ENCODE measurements around the gene HPGDS. TPM values are rescaled to one million over a fixed set of nuclear protein-coding genes. Genes with fewer than 3 reads are reported as not detected.

Gene HPGDS
- total and polyA plus RNA-seq, 2 donors (not counting 1 experiment from before 2014, with no cell fraction given): not detected

DNA sequence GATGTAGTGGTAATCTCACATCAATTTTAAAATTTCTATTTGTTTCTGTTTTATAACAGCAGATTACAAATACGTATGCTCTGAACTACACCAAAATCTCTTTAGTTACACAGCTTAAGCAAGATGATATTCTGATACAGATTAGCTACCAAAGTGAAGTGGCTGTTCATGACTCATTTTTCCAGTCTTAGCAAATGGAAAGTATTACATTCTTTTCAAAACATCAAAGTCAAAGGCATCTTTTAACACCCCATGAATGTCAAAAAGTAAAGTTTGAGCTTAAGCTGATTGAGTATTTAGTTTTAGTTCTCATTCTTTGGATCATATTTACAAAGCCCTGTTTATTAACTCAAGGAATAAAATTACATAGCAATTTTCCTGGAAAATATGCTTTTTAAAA lies 6.6 kb upstream of the HPGDS start:
- Histone ChIP-seq H3K27me3 (replicated peaks in 1 of 4; ENCODE audit: control extremely low read depth in 1 of 4, control insufficient read depth in 3 of 4, insufficient read depth in 4 of 4, low read length in 3 of 4) (peaks cover 0 to 10% (median 0%) of the 10 kb centered on the region in 4 experiments), H3K4me3 (ENCODE audit: control extremely low read depth in 1 of 5, extremely low read depth in 1 of 5, insufficient read depth in 1 of 5, low read depth in 2 of 5, low read length in 4 of 5) (no peak overlapping the region), H3K4me1 (ENCODE audit: control insufficient read depth in 2 of 2, insufficient read depth in 2 of 2, low read length in 2 of 2) (no peaks in the 10 kb centered on the region), H3K79me2 (ENCODE audit: control insufficient read depth, insufficient read depth, low read length) (no peaks in the 10 kb centered on the region), H4K20me1 (ENCODE audit: control insufficient read depth, insufficient read depth, low read length, poor library complexity, severe bottlenecking) (no peaks in the 10 kb centered on the region), H3K9ac (ENCODE audit: low read length) (no peak overlapping the region), H2AFZ (ENCODE audit: insufficient read depth, low read depth, low read length, poor library complexity, severe bottlenecking) (no peak overlapping the region), H3K36me3 (replicated peaks in 1 of 2; ENCODE audit: control extremely low read depth in 1 of 2, control insufficient read depth in 1 of 2, extremely low read depth in 1 of 2, insufficient read depth in 2 of 2, low read length in 1 of 2) (no peaks in the 10 kb centered on the region), H3K9me3 (ENCODE audit: control extremely low read depth in 1 of 3, control insufficient read depth in 2 of 3, insufficient read depth in 1 of 3, low read length in 2 of 3) (no peaks in the 10 kb centered on the region), H3K4me2 (replicated peaks; ENCODE audit: low read depth, low read length, poor library complexity, severe bottlenecking) (no peak overlapping the region), H3K27ac (ENCODE audit: low read length in 2 of 2) (no peak overlapping the region)
- H3K27ac Mint-ChIP-seq: no peak overlapping the region
- peaks cover 31% of the 10 kb centered on the region for H3K27me3 Mint-ChIP-seq
- no peaks in the 10 kb centered on the region for H3K9me3 Mint-ChIP-seq (ENCODE audit: insufficient read depth)
- ChIA-PET CTCF (no interaction called here), POLR2A (no interaction called here)
- no peak for ATAC-seq (ENCODE audit: low read depth)
- peaks cover 2% of the 10 kb centered on the region for H3K4me1 Mint-ChIP-seq
- TF ChIP-seq, protein P1, sequence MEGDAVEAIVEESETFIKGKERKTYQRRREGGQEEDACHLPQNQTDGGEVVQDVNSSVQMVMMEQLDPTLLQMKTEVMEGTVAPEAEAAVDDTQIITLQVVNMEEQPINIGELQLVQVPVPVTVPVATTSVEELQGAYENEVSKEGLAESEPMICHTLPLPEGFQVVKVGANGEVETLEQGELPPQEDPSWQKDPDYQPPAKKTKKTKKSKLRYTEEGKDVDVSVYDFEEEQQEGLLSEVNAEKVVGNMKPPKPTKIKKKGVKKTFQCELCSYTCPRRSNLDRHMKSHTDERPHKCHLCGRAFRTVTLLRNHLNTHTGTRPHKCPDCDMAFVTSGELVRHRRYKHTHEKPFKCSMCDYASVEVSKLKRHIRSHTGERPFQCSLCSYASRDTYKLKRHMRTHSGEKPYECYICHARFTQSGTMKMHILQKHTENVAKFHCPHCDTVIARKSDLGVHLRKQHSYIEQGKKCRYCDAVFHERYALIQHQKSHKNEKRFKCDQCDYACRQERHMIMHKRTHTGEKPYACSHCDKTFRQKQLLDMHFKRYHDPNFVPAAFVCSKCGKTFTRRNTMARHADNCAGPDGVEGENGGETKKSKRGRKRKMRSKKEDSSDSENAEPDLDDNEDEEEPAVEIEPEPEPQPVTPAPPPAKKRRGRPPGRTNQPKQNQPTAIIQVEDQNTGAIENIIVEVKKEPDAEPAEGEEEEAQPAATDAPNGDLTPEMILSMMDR (IDR thresholded peaks at IDR 0.05): no peak
- no peak for TF ChIP-seq EZH2 (IDR thresholded peaks at IDR 0.05; ENCODE audit: borderline replicate concordance, insufficient read depth, low read depth, low read length, poor library complexity, severe bottlenecking)
- no peak overlapping the region for H3K4me3 Mint-ChIP-seq
- intact Hi-C loops (cut with micrococcal nuclease): no loop called here
- no CpG with 5 or more reads among the region's 1 CpG for WGBS (ENCODE audit: insufficient coverage)
- no peak for DNase-seq

DNA sequence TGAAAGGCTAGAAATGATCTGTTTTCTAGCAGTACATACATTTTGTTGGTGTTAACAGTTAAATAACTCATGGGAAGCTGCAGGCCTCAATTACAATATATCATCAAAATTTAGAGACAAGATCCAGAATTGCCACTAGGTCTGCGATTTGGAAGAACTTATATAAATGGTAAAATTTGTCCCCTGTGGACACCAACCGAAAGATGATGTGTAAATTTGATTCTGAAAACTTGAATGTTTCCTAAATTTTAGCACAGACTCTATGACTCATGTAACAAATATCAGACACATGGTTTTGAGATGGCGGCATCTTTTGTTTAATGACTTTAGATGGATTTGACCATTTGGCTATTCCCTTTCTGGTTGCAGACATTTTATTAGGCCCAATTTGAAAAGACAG lies 6.0 kb upstream of the HPGDS start:
- Histone ChIP-seq H3K27me3 (replicated peaks in 1 of 4; ENCODE audit: control extremely low read depth in 1 of 4, control insufficient read depth in 3 of 4, insufficient read depth in 4 of 4, low read length in 3 of 4) (peaks cover 0 to 10% (median 0%) of the 10 kb centered on the region in 4 experiments), H3K27ac (ENCODE audit: low read length in 2 of 2) (no peak overlapping the region), H3K36me3 (replicated peaks in 1 of 2; ENCODE audit: control extremely low read depth in 1 of 2, control insufficient read depth in 1 of 2, extremely low read depth in 1 of 2, insufficient read depth in 2 of 2, low read length in 1 of 2) (no peaks in the 10 kb centered on the region), H3K4me1 (ENCODE audit: control insufficient read depth in 2 of 2, insufficient read depth in 2 of 2, low read length in 2 of 2) (no peaks in the 10 kb centered on the region), H3K9ac (ENCODE audit: low read length) (no peak overlapping the region), H2AFZ (ENCODE audit: insufficient read depth, low read depth, low read length, poor library complexity, severe bottlenecking) (no peak overlapping the region), H3K9me3 (ENCODE audit: control extremely low read depth in 1 of 3, control insufficient read depth in 2 of 3, insufficient read depth in 1 of 3, low read length in 2 of 3) (no peaks in the 10 kb centered on the region), H3K79me2 (ENCODE audit: control insufficient read depth, insufficient read depth, low read length) (no peaks in the 10 kb centered on the region), H3K4me2 (replicated peaks; ENCODE audit: low read depth, low read length, poor library complexity, severe bottlenecking) (no peak overlapping the region), H4K20me1 (ENCODE audit: control insufficient read depth, insufficient read depth, low read length, poor library complexity, severe bottlenecking) (no peaks in the 10 kb centered on the region), H3K4me3 (ENCODE audit: control extremely low read depth in 1 of 5, extremely low read depth in 1 of 5, insufficient read depth in 1 of 5, low read depth in 2 of 5, low read length in 4 of 5) (no peak overlapping the region)
- Mint-ChIP-seq H3K4me3 (no peak overlapping the region), H3K4me1 (peaks cover 2% of the 10 kb centered on the region), H3K27me3 (peaks cover 31% of the 10 kb centered on the region), H3K9me3 (ENCODE audit: insufficient read depth) (no peaks in the 10 kb centered on the region), H3K27ac (no peak overlapping the region)
- no peak for DNase-seq
- ChIA-PET POLR2A (no interaction called here), CTCF (no interaction called here)
- intact Hi-C loops (cut with micrococcal nuclease): no loop called here
- TF ChIP-seq EZH2 (IDR thresholded peaks at IDR 0.05; ENCODE audit: borderline replicate concordance, insufficient read depth, low read depth, low read length, poor library complexity, severe bottlenecking): no peak
- TF ChIP-seq, protein P1 (IDR thresholded peaks at IDR 0.05): no peak
- ATAC-seq (ENCODE audit: low read depth): no peak
- WGBS (ENCODE audit: insufficient coverage): 100% methylated on average over 1 of the region's 3 CpGs

Measured in B cell (primary cell).